K562 (cell line): ENCODE data around the gene PI4K2A. TPM values are rescaled to one million over a fixed set of nuclear protein-coding genes. Genes with fewer than 3 reads are reported as not detected.
A peak's percentile ranks its signal among the peaks of the same experiment; 100 is the strongest.

ENCODE experiments used
- ATAC-seq: fragments of 200-7000 bp; cut with Tn5 transposase; 3 replicates; pipeline ENCODE4 v1.9.1; 2020; ENCODE audit warnings: moderate library complexity
- BruUV-seq: library from RNA; stranded (reverse); fragments of 400-500 nt; replicated peaks from 2 replicates; lab custom pipeline; 2021; lab: Mats Ljungman, UMichigan
- CTCF ChIA-PET: fragments of 300-600 bp; formaldehyde crosslinking; extraction: SDS; loops from one replicate; lab custom pipeline; 2021; ENCODE audit warnings: low intra/inter-chr PET ratio; lab: Yijun Ruan, JAX
- POLR2A ChIA-PET: fragments of 300-600, 350-650 bp; sonication (Branson Sonifier 250); formaldehyde crosslinking; extraction: SDS; loops from one replicate; lab custom pipeline; 2021; ENCODE audit warnings: antibody characterized with exemption, inconsistent platforms; lab: Yijun Ruan, JAX
- DNase-seq, 4 experiments: peaks; one replicate each; pipeline versions ENCODE4 v3.0.0 to v3.0.0-alpha.2; 2011 to 2018; ENCODE audit warnings: low spot score in 3 of 4, mixed read lengths in 3 of 4; ENCODE audit errors: extremely low read depth in 1 of 4
- FAIRE-seq: peaks from 2 replicates; lab custom pipeline; 2011; peaks lifted over from hg19 to GRCh38; lab: Jason Lieb, UNC
- H2AFZ ChIP-seq: 2 replicates; pipeline ENCODE4 v1.6.0; 2011; ENCODE audit warnings: low read depth, low read length, control low read depth, inconsistent platforms
- H3K27ac ChIP-seq: fragments of 200-600 bp; 3 replicates; pipeline ENCODE4 v1.8.0; 2011; ENCODE audit warnings: low read depth, mild to moderate bottlenecking, control low read depth, inconsistent platforms, low read length, moderate library complexity, mixed read lengths; ENCODE audit errors: extremely low read depth
- H3K27me3 ChIP-seq, 2 experiments: fragments of 300-600 bp in 1 of 2; 2 replicates in 1 of 2; 3 replicates in 1 of 2; pipeline versions ENCODE4 v1.6.0 to v1.8.0; 2011; ENCODE audit warnings: inconsistent platforms in 2 of 2, low read length in 2 of 2, mild to moderate bottlenecking in 1 of 2, mixed read lengths in 1 of 2, moderate library complexity in 1 of 2; ENCODE audit not compliant: control insufficient read depth in 2 of 2, insufficient read depth in 2 of 2
- H3K36me3 ChIP-seq: fragments of 300-600 bp; 3 replicates; pipeline ENCODE4 v1.8.0; 2011; ENCODE audit warnings: mild to moderate bottlenecking, low read length, inconsistent platforms; ENCODE audit not compliant: control insufficient read depth, insufficient read depth
- H3K4me1 ChIP-seq, 2 experiments: fragments of 200-600 bp in 1 of 2; replicated peaks in 1 of 2; 2 replicates in 1 of 2; 3 replicates in 1 of 2; pipeline versions ENCODE4 v1.5.1 to v1.8.0; 2011; ENCODE audit warnings: inconsistent platforms in 2 of 2, low read length in 2 of 2, mild to moderate bottlenecking in 1 of 2, mixed read lengths in 1 of 2, moderate library complexity in 1 of 2; ENCODE audit not compliant: control insufficient read depth in 2 of 2, insufficient read depth in 2 of 2
- H3K4me2 ChIP-seq: 2 replicates; pipeline ENCODE4 v1.6.1; 2011; ENCODE audit warnings: low read length, control low read depth, inconsistent platforms, mixed read lengths; ENCODE audit not compliant: insufficient read depth
- H3K4me3 ChIP-seq: fragments of 200-600 bp; sonication (generic), shearing (Covaris generic); 2 replicates; pipeline ENCODE4 v1.5.1; 2016; ENCODE audit warnings: control low read depth, inconsistent platforms
- H3K79me2 ChIP-seq: fragments of 200-600 bp; 3 replicates; pipeline ENCODE4 v1.8.0; 2011; ENCODE audit warnings: low read length, inconsistent platforms; ENCODE audit not compliant: control insufficient read depth, insufficient read depth
- H3K9ac ChIP-seq, 2 experiments: 2 replicates each; pipeline versions ENCODE4 v1.6.0 to v1.6.1; 2011; ENCODE audit warnings: low read depth in 2 of 2, low read length in 2 of 2, control low read depth in 1 of 2, inconsistent platforms in 1 of 2, mild to moderate bottlenecking in 1 of 2, mixed read lengths in 1 of 2; ENCODE audit not compliant: insufficient read depth in 1 of 2
- H3K9me1 ChIP-seq: one replicate; pipeline ENCODE4 v1.6.0; 2011; ENCODE audit warnings: inconsistent platforms, mild to moderate bottlenecking, low read length, moderate library complexity; ENCODE audit not compliant: control insufficient read depth, insufficient read depth
- H3K9me3 ChIP-seq: replicated peaks from 2 replicates; pipeline ENCODE4 v1.5.1; 2011; ENCODE audit warnings: low read depth, low read length, inconsistent platforms; ENCODE audit not compliant: control insufficient read depth, insufficient read depth
- H4K20me1 ChIP-seq: replicated peaks from 2 replicates; pipeline ENCODE4 v1.6.1; 2011; ENCODE audit warnings: low read length, inconsistent platforms, mixed read lengths; ENCODE audit not compliant: control insufficient read depth, insufficient read depth
- CEBPB ChIP-seq: fragments of 450-650 bp; IDR thresholded peaks from 2 replicates; pipeline ENCODE4 v1.6.1; 2016; ENCODE audit warnings: missing genetic modification characterization, missing compliant biosample characterization
- CEBPG ChIP-seq, 3 experiments: fragments of 200-800 bp in 1 of 3; sonication (Bioruptor generic) in 1 of 3; sonication (generic) in 1 of 3; formaldehyde crosslinking in 1 of 3; IDR thresholded peaks in 2 of 3; conservative IDR thresholded peaks in 1 of 3; 2 replicates each; pipeline versions ENCODE4 v1.6.1 to v1.8.0; 2016 to 2022; ENCODE audit warnings: missing compliant biosample characterization in 2 of 3, missing genetic modification characterization in 2 of 3, mild to moderate bottlenecking in 1 of 3, missing genetic modification reagents in 1 of 3
- ZNF696 ChIP-seq: fragments of 250-450 bp; sonication (Bioruptor Pico); conservative IDR thresholded peaks from 2 replicates; pipeline ENCODE4 v1.4.0; 2020; ENCODE audit warnings: mild to moderate bottlenecking, moderate library complexity
- WGBS: fragments of 100-300 bp; shearing (Covaris generic); methylation state at CpG from one replicate; pipeline ENCODE4 v1.1.6; 2016; ENCODE audit warnings: low coverage, mixed read lengths; ENCODE audit not compliant: insufficient coverage; ENCODE audit errors: missing lambda C conversion rate; 5-methylcytosine and 5-hydroxymethylcytosine counted together
- in situ Hi-C: fragments of 300-500 bp; cut with MboI; formaldehyde crosslinking; loops from 4 replicates; pipeline ENCODE4 v1.15.0; 2018; ENCODE audit warnings: inconsistent platforms, mixed read lengths
- intact Hi-C: fragments of 100-400 bp; cut with micrococcal nuclease; formaldehyde crosslinking; loops from 2 replicates; pipeline ENCODE4 v1.14.2; 2022
- polyA plus RNA-seq, 8 experiments: library from polyadenylated mRNA; depleted of rRNA in 4 of 8; stranded (reverse) in 5 of 8; unstranded in 3 of 8; fragments of >200 nt; fragmentation: Nextera tagmentation in 2 of 8; fragmentation: Illumina TruSeq in 1 of 8; extraction: Ambion mirVana in 2 of 8; extraction: Trizol in 1 of 8; gene quantifications; 2 replicates each; pipeline versions ENCODE4 v1.2.1 to v1.2.3, GENCODE V29; 2011 to 2014; ENCODE audit warnings: inconsistent platforms in 1 of 8, missing spikeins in 1 of 8
- total RNA-seq, 7 experiments: library from RNA; depleted of rRNA in 6 of 7; stranded (reverse); fragments of >200 nt in 6 of 7; fragmentation: Illumina TruSeq in 2 of 7; extraction: Trizol in 2 of 7; gene quantifications; 2 replicates each; pipeline versions ENCODE4 v1.2.1 to v1.2.3, GENCODE V29; 2011 to 2021; ENCODE audit warnings: low replicate concordance in 1 of 7
- TF ChIP-seq, protein P1 (sequence below), 2 experiments: fragments of 450-650 bp in 1 of 2; sonication (generic) in 1 of 2; formaldehyde crosslinking in 1 of 2; IDR thresholded peaks in 1 of 2; conservative IDR thresholded peaks in 1 of 2; 2 replicates each; pipeline versions ENCODE4 v1.6.1 to v1.8.1; 2016 to 2023; ENCODE audit warnings: mild to moderate bottlenecking in 2 of 2, moderate library complexity in 2 of 2, inconsistent platforms in 1 of 2, missing genetic modification reagents in 1 of 2

Gene PI4K2A
- total and polyA plus RNA-seq, 9 of the 15 experiments (the other 6 are each of a cell fraction or from before 2014, with no cell fraction given): 4.4 to 28.4 (median 16.5) TPM

DNA sequence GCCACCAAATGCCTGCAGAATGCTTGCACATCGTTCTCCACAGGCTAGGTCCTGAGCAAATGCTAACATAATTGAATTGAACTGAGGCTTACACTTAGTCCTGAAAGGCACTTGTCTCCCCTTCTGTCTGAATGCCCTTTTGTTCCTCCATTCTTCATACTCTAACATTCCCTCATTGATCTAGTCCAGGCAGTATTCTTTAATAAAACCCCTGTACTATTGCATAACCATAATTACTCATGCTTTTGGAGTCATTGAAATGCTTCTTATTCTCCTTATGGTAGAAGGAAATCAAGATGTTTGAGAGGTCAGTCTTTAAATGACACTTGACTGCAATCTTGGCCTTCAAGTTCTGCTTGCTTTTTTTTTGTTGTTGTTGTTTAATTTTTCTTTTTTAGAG lies 7.1 kb downstream of the PI4K2A start:
- Histone ChIP-seq H3K4me2 (no peak overlapping the region), H4K20me1 (no peaks in the 10 kb centered on the region), H3K27me3 (no peaks in the 10 kb centered on the region), H3K4me1 (peaks cover 6 to 49% of the 10 kb centered on the region in 2 experiments; a peak in 4 of 5 replicates), H3K4me3 (no peak overlapping the region), H3K9me3 (no peaks in the 10 kb centered on the region), H3K79me2 (peaks cover 68% of the 10 kb centered on the region), H3K9me1 (no peaks in the 10 kb centered on the region), H3K9ac (no peak overlapping the region), H3K36me3 (peaks cover 52% of the 10 kb centered on the region), H3K27ac (peak overlapping the region; percentile 34; the same call in 2 of the 3 replicates), H2AFZ (no peak overlapping the region)
- ChIA-PET CTCF (no interaction called here), POLR2A (interaction anchor here (1.2 kb wide), 1 partner anchor 12 kb away, joined by 5 read pairs; no protein-coding TSS in a partner anchor)
- in situ Hi-C loops: no loop called here
- no peak for ATAC-seq
- no peak for DNase-seq
- no TSS peak for BruUV-seq
- WGBS: no CpG with 5 or more reads among the region's 1 CpG
- TF ChIP-seq, protein P1, sequence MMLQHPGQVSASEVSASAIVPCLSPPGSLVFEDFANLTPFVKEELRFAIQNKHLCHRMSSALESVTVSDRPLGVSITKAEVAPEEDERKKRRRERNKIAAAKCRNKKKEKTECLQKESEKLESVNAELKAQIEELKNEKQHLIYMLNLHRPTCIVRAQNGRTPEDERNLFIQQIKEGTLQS (IDR thresholded peaks at IDR 0.05): peak; percentile 37; the same call in 1 of the 2 replicates
- TF ChIP-seq, protein P1 (CRISPR knock-in tag; conservative IDR thresholded peaks at IDR 0.05): no peak
- peak; percentile 72 for TF ChIP-seq CEBPB (tag)
- no peak for TF ChIP-seq CEBPG (CRISPR knock-in tag; IDR thresholded peaks at IDR 0.05)
- peak; percentile 67 to 76 for TF ChIP-seq CEBPG (tag; conservative IDR thresholded peaks at IDR 0.05 in 1 of 2, IDR thresholded peaks at IDR 0.05 in 1 of 2)
- no peak for TF ChIP-seq ZNF696 (CRISPR knock-in tag)
- no peak for FAIRE-seq
- intact Hi-C loops: no loop called here
